ENCODE data around the gene CAPN15. TPM values are rescaled to one million over a fixed set of nuclear protein-coding genes. Genes with fewer than 3 reads are reported as not detected.

The CAPN15 gene
- total RNA-seq, 1 donor from 2014 or later = 45.2 TPM

DNA sequence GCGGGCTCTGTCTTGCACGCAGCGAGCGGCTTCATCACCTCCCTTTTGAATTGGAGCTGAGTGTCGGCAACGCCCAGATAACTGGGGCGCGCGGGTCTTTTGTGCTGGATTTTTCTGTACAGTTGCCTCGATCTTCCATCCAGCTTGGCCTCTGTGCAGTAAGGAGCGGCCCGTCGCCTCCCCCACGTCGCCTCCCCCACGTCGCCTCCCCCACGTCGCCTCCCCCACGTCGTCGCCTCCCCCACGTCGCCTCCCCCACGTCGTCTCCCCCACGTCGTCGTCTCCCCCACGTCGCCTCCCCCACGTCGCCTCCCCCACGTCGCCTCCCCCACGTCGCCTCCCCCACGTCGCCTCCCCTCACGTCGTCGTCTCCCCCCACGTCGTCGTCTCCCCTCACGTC is 17.0 kb downstream of the CAPN15 start:
- Histone ChIP-seq H3K27me3 (no peaks in the 10 kb centered on the region), H3K36me3 (peaks cover 13% of the 10 kb centered on the region), H3K4me3 (no peak overlapping the region), H3K4me1 (no peaks in the 10 kb centered on the region), H3K9me3 (no peaks in the 10 kb centered on the region), H3K27ac (no peak overlapping the region)
- TF ChIP-seq, protein P1, sequence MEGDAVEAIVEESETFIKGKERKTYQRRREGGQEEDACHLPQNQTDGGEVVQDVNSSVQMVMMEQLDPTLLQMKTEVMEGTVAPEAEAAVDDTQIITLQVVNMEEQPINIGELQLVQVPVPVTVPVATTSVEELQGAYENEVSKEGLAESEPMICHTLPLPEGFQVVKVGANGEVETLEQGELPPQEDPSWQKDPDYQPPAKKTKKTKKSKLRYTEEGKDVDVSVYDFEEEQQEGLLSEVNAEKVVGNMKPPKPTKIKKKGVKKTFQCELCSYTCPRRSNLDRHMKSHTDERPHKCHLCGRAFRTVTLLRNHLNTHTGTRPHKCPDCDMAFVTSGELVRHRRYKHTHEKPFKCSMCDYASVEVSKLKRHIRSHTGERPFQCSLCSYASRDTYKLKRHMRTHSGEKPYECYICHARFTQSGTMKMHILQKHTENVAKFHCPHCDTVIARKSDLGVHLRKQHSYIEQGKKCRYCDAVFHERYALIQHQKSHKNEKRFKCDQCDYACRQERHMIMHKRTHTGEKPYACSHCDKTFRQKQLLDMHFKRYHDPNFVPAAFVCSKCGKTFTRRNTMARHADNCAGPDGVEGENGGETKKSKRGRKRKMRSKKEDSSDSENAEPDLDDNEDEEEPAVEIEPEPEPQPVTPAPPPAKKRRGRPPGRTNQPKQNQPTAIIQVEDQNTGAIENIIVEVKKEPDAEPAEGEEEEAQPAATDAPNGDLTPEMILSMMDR (IDR thresholded peaks at IDR 0.05) = no peak
- DNase-seq = no peak
- intact Hi-C loops (cut with DNase I) = no loop called here
- ATAC-seq = no peak

DNA sequence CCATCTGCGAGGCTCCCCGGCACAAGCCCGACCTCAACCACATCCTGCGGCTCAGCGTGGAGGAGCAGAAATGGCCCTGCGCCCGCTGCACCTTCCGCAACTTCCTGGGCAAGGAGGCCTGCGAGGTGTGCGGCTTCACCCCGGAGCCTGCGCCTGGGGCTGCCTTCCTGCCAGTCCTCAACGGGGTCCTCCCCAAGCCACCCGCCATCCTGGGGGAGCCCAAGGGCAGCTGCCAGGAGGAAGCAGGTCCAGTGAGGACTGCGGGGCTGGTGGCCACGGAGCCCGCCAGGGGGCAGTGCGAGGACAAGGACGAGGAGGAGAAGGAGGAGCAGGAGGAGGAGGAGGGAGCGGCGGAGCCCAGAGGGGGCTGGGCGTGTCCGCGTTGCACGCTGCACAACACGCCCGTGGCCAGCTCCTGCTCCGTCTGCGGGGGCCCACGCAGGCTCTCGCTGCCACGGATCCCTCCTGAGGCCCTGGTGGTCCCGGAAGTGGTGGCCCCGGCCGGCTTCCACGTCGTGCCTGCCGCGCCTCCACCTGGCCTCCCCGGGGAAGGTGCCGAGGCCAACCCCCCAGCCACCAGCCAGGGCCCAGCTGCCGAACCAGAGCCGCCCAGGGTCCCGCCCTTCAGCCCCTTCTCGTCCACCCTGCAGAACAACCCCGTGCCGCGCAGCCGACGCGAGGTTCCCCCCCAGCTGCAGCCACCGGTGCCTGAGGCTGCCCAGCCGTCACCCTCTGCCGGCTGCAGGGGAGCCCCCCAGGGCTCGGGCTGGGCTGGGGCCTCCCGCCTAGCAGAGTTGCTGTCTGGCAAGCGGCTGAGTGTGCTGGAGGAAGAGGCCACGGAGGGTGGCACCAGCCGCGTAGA is 19.6 kb downstream of the CAPN15 start:
- ATAC-seq (peak; percentile 80), DNase-seq (peak; percentile 85)
- TF ChIP-seq, protein P1 (IDR thresholded peaks at IDR 0.05) = peak; percentile 37
- Histone ChIP-seq H3K4me1 (no peaks in the 10 kb centered on the region), H3K27ac (no peak overlapping the region), H3K4me3 (no peak overlapping the region), H3K9me3 (no peaks in the 10 kb centered on the region), H3K36me3 (peaks cover 23% of the 10 kb centered on the region), H3K27me3 (no peaks in the 10 kb centered on the region)
- intact Hi-C loops (cut with DNase I) = no loop called here

DNA sequence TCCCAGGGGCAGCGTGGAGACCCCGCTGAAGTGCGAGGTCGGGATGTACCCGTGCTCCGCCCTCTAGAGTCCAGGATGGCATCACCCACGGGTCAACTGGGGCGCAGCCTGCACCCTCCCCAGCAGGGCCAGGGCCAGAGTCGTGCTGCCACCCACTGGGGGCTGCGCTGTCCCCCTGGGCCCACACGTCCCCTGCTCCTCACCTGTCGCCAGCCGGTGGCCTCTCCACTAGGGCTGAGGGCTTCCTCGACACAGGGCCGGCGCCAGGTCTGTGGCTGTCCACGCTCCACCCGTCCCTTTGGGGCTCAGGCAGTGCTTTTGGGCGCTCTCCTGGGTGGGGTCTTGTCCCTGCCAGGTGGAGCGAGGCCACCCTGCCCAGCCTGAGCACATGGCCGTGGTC is 21.1 kb downstream of the CAPN15 start:
- intact Hi-C loops (cut with DNase I) = no loop called here
- peaks cover 31% of the 10 kb centered on the region for H3K36me3 ChIP-seq
- no peaks in the 10 kb centered on the region for H3K9me3 ChIP-seq
- TF ChIP-seq, protein P1 (IDR thresholded peaks at IDR 0.05) = no peak
- no peak overlapping the region for H3K4me3 ChIP-seq
- no peak overlapping the region for H3K27ac ChIP-seq
- DNase-seq (no peak), ATAC-seq (no peak)
- no peaks in the 10 kb centered on the region for H3K27me3 ChIP-seq
- H3K4me1 ChIP-seq = no peaks in the 10 kb centered on the region

DNA sequence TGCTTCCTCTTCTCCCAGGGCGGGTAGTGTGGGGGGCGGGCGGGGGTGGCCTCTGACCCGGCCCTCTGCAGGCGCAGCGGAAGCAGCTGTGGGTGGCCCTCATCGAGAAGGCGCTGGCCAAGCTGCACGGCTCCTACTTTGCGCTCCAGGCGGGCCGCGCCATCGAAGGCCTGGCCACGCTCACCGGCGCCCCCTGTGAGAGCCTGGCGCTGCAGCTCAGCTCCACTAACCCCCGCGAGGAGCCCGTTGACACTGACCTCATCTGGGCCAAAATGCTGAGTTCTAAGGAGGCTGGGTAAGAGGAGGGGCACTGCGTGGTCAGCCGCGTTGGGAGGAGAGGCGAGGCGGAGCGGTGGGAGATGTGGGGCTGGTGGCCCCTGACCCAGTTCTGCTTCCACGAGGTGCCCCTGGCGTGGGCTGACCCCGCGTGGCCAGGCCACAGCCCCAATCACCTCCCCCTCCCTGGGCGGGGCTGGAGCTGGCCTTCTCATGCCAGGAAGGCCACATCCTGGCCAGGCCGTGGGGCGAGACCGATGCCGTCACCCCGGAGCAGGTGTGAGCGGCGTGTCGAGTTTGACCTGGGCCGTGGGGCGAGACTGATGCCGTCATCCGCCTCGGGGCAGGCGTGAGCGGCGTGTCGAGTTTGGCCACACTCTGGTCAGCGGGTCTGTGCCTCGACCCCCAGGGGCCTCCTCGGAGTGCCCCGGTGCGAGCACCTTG is 22.2 kb downstream of the CAPN15 start:
- ATAC-seq (no peak), DNase-seq (no peak)
- Histone ChIP-seq H3K27ac (no peak overlapping the region), H3K36me3 (peaks cover 31% of the 10 kb centered on the region), H3K4me3 (no peak overlapping the region), H3K9me3 (no peaks in the 10 kb centered on the region), H3K27me3 (no peaks in the 10 kb centered on the region), H3K4me1 (no peaks in the 10 kb centered on the region)
- intact Hi-C loops (cut with DNase I) = no loop called here
- TF ChIP-seq, protein P1 (IDR thresholded peaks at IDR 0.05) = no peak

DNA sequence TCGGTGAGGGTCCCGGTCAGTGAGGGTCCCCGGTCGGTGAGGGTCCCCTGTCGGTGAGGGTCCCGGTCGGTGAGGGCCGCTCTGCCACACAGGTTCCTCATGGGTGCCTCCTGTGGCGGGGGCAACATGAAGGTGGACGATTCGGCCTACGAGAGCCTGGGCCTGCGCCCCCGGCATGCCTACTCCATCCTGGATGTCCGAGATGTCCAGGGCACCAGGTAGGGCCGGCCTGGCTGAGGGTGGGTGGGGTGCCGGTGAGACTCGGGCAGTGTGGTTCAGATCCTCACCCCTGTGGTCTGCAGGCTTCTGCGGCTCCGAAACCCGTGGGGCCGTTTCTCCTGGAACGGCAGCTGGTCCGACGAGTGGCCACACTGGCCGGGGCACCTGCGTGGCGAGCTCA is 23.7 kb downstream of the CAPN15 start:
- ATAC-seq = no peak
- H3K4me3 ChIP-seq = no peak overlapping the region
- H3K27me3 ChIP-seq = no peaks in the 10 kb centered on the region
- no peak for DNase-seq
- H3K9me3 ChIP-seq = no peaks in the 10 kb centered on the region
- no peak overlapping the region for H3K27ac ChIP-seq
- no peaks in the 10 kb centered on the region for H3K4me1 ChIP-seq
- TF ChIP-seq, protein P1 (IDR thresholded peaks at IDR 0.05) = no peak
- H3K36me3 ChIP-seq = peaks cover 31% of the 10 kb centered on the region
- intact Hi-C loops (cut with DNase I) = no loop called here

Data from upper lobe of right lung (tissue), 1 donor.